ENCODE measurements around the gene MDGA2.

MDGA2 gene

DNA sequence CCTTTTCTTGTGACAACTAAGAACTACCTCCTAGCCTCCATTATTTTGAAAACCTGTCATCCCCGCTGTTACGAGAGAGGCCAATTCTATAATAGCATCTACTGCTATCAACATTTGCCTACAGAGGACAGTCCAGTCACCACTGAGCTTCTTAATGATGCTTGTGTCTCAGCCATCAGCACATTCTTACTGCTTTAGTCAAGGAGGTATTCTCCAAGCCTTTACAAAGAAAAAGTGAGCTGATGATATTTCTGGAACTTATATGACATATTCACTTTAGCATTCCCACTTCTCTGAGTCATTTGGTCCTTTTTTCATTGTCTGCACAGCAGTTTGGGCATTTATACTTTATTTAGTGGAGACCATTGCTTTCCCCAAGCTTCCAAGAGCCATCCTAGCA is 526.1 kb downstream of the MDGA2 start:
- DNase-seq (ENCODE audit: low read depth in 2 of 2): no peak

DNA sequence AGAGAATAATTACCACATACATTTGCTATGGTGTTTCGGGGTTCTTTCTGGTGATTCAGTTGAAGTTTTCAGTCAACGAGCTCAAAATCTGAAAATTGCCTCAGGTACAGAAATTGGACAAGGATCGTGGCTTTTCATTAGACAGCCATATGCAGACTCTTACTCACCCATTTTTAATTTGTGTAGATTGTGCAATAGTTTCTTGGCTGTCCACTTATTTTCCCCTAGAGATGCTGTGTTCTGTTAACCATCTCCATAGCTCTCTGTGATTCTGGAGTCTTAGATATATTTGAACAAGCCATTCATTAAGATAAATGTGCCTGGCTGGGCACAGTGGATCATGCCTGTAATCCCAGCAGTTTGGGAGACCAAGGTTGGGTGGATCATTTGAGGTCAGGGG is 526.7 kb downstream of the MDGA2 start:
- no peak for DNase-seq (ENCODE audit: low read depth in 2 of 2)

DNA sequence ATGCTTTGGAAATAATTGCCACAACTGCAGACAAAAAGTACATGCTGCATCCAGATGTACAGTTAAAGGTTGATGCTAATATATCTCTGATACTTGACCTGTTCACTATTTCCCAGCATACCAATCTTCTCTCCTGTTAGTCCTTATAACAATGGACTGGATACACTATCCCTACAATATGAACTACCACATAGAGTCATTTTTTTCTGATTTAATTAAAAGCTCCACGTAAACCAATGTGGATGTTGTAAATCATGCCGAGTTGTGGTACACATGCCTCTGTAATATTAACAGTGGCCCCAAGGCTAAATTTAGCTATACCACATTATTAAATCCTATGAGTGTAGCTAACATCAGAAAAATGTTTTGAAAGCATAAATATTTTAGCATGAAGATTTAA is 554.8 kb downstream of the MDGA2 start:
- no peak for DNase-seq (ENCODE audit: low read depth in 2 of 2)

DNA sequence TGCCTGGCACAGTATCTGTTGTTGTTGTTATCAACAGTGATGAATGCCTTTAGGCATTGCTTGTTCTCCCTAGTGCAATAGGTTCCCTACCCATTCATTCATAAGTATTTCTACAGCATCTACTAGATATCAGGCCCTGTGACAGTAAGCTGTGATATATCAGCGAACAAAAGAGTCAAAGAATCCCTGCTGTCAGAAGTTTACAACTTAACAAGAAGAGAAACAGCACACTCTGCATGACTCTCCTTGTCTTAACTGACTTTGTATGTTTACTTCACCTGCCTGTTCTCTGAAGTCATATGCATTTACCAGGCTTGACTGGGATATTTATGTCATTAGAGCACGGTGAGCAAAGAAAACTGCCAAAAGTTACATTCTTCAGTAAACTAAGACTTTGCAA is 571.6 kb downstream of the MDGA2 start:
- no peak for DNase-seq (ENCODE audit: low read depth in 2 of 2)

DNA sequence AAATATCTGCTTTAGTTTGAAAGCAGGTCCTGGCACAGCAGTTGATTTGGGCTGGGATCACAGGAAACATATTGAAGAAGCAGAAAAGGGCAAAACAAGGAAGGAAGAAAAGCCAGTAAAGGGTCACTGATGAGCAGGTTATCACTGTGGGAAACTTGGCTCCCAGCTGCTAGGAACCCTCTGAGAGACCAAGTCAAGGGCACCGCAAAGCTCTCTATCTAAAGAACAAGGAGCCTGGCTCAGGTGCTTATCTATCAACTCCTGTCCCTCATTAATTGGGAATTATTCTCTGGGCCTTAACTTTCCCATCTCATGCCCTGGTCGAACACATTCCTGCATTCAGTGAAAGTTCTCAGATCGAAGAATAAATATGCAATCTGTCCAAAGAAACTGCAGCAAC is 572.9 kb downstream of the MDGA2 start:
- DNase-seq (ENCODE audit: low read depth in 2 of 2): no peak

DNA sequence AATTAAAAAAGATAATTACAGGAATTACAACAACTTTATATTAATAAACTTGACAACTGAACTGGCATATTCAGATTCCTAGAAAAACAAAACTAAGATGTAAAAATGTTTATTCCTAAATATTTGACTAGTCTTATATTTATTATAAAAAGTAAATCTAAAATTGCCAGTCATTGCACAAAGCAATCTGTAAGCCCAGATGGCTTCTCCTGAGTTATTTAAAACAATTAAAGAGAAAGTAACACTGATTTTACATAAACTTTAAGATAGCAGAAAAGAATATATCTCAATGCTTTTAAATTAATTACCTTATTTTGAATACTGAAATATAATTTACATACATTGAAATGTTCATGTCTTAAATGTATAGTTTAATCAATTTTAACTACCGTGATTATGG is 589.7 kb downstream of the MDGA2 start:
- DNase-seq (ENCODE audit: low read depth in 2 of 2): no peak

DNA sequence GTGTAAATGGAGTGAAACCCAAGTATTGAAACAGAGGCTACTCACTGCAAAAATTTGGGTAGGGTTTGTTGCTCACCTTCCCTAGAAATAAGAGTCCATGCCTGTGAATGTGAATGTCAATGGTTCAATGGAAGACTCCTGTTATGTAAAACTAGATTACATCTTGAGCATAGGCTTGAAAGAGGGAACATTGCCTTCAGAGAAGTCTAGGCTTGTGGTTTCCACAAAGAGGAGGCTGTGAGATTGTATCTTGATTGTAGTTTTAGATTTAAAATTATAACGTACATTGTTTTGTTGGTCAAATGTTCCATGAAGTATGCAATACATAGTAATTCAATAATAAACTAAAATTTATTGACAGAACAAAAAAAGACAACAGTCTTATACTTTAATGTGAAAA is 610.1 kb downstream of the MDGA2 start:
- DNase-seq (ENCODE audit: low read depth in 2 of 2): no peak

DNA sequence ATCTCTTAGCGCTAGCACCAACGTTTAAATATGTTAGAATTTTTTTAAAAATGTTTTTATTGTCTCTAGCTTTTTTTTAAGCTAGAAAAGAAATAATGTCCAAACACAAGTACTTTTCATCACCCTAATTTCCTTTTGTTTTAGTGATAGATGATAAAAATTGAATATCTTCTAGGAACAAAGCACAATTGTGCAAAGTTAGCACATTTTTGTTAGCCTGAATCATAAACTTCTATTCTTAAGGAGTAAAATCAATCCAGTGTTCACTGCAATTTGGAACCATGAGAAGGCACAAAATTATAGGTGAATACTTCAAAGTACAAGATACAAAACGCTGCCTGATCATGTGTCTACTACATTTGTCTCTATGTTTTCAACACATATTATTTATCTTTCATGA is 615.4 kb downstream of the MDGA2 start:
- DNase-seq (ENCODE audit: low read depth in 2 of 2): no peak

DNA sequence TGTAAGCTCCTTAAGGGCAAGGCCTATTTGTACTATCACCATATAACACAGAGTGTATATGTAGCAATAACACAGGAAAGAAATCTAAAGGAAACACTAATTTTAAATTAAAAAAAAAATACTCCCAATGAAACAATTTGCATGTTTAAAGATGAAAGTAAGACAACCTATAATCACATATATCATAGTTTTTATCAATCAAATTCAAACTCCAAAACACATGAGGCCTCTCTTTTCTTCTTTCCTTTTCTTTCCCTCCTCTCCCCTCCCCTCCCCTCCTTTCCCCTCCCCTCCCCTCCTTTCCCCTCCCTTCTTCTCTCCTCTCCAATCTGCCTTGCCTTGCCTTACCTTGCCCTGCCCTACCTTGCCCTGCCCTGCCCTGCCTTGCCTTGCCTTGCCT is 618.0 kb downstream of the MDGA2 start:
- no peak for DNase-seq (ENCODE audit: low read depth in 2 of 2)

DNA sequence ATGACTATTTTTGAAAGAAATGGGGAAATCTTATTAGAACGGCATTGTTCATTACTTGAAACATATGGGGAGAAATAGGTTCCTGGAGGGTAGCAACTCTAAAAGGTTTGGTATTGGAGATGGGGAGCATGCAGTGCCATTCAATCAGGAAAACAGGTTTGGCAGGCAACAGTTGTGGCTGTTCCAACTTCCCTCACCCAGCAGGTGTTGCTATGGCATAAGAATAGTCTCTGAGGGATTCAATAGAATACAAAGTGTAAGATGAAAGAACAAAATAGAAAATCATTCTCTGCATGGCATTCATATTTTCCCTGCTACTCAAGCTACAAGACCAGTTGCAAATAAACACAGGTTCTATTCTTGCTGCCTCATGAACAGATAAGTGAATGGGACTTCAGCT is 630.6 kb downstream of the MDGA2 start:
- DNase-seq (ENCODE audit: low read depth in 2 of 2): no peak

DNA sequence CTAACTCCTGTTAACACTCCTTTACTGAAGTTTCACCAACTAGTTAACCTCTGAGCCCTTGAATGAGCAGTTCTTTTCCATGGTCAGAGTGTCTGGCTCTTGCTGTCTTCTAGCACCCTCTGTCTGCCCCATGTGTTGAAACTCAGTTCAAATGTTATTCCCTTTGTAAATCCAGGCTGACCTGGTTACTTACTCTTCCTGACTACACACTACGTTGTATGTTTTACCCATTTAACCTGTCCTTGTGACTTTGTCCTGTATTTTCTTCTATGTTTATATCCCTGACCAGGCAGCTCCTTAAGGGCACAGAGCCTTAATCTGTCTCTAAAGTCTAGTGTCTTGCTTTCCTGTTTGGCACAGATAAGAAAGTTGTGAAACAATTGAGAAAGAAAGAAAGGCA is 634.9 kb downstream of the MDGA2 start:
- no peak for DNase-seq (ENCODE audit: low read depth in 2 of 2)

DNA sequence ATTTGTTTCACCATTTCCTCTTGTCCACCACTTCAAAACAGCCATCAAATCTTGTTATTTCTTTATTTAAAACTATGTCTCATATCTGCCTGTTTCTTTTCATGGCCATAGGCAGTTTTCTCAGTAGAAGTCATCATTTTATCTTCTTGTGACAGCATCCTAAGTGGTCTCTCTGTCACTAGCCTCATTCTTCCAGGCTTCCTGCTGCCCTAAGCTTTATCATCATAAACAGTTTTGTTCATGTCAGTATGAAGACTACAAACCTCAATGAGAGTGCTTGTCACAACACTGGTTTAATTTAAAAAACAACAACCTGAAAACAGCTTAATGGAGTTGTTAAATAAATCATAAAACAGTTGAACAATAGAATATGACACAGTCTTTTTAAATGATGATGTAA is 636.1 kb downstream of the MDGA2 start:
- DNase-seq (ENCODE audit: low read depth in 2 of 2): no peak

DNA sequence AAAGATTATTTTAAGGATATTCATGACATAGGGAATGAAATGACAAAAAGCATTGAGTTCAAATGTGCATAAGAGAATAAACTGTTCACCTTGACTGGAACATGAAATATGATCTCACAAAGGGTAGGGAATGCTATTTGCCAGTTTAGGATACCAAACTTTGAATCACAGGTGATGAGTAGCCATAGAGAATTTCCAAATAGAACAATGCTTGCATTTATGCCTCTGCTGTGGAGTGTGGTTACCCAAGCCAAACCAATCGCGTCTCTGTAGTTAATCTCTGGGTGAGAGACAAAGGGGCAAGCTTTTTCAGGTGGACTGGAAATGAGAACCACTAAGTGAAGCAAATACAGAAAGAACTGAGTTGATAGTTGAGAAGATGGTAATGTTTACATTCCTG is 652.7 kb downstream of the MDGA2 start:
- DNase-seq (ENCODE audit: low read depth in 2 of 2): no peak

DNA sequence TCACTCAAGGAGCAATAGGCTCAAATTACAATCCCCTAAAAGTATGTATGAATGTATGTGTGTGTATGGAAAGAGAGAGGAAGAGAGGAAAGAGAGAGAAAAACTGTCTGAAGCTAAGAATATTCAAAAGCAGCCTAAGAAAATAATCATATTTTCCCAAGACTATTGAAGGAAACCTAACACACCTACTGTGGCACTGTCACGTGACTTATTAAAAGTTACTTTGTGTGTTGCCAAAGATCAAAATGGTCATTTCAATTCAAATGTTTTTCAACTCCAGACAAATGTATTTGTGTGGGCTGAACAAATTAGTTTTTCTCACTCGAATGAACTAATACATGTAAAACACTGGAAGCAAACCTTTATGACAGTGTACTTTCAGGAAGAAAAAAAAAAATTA is 654.9 kb downstream of the MDGA2 start:
- DNase-seq (ENCODE audit: low read depth in 2 of 2): no peak

DNA sequence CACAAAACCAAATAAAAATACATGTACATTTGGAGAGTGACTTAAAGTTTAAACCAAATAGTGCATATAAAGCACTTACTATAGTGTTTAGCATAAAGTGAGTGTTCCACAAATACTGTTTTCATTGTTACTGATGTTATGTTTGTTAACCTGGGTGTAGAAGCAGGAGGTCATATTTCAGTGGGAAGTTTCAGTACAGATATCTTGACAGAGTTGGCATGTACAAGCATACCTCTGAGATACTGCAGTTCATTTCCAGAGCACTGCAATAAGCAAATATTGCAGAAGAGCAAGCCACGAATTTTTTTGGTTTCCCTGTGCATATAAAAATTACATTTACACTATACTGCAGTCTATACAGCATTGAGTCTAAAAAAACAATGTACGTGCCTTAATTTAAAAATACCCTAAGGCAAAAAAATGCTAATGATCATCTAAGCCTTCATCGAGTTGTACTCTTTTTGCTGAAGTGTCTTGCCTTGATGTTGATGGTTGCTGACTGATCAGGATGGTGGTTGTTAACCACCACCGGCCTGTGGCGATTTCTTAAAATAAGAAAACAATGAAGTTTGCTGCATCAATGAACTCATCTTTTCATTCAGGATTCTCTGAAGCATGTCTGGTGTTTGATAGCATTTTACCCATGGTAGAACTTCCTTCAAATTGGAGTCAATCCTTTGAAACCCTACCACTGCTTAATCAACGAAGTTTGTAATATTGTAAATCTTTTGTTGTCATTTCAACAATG is 662.7 kb downstream of the MDGA2 start:
- DNase-seq (ENCODE audit: low read depth in 2 of 2): no peak

DNA sequence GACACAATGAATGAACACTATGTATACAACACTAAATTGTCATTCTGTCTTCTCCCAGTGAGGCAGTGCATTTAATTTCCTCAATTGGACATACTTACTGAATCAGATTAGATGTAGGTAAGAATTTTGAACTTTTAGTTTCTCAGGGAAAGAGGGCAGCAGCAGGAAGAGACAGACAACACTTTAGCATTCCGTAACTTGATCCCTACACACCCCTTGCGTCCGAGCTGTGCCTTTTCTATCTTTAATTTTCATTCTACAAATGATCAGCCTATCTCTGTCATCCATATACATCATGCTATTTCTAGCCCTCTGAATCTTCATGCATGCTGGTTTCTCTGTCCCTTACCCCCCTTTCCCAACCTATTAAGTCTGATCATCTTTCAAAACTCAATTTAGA is 665.8 kb downstream of the MDGA2 start:
- no peak for DNase-seq (ENCODE audit: low read depth in 2 of 2)

DNA sequence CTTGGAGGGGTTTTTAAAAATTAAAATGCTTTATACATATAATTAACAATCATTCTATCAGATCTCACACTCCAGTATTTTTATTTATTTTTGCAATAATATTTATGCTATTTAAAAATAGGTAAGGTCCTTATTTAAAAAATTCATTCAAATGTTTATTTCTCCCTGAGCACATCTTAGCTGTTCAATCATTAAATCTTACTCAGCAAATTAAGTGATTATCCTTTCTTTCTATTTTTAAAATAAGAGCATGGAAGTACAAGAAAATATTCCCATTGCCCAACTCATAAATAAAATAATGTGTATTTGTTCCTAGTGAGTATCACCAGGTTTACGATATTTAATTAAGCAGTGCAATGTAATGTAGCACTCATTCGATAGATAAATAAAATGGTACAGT is 666.7 kb downstream of the MDGA2 start:
- DNase-seq (ENCODE audit: low read depth in 2 of 2): no peak

DNA sequence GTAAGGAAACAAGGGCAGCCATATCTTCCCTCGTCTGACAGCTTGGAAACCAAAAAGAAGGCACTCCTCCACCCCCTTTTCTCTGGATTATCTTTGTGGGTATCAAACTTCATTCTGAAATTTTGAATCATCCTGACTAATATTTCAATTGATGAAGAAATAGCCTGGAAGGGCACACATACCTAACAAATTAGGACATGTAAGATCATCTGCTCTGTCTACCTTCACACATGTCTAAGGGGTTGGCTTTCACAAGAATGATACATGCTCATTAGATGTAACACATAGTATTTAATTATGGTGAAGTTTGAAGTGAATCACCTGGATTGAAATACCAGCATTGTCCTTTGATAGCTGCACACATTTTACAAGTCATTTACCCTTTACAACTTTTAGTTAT is 675.7 kb downstream of the MDGA2 start:
- no peak for DNase-seq (ENCODE audit: low read depth in 2 of 2)

DNA sequence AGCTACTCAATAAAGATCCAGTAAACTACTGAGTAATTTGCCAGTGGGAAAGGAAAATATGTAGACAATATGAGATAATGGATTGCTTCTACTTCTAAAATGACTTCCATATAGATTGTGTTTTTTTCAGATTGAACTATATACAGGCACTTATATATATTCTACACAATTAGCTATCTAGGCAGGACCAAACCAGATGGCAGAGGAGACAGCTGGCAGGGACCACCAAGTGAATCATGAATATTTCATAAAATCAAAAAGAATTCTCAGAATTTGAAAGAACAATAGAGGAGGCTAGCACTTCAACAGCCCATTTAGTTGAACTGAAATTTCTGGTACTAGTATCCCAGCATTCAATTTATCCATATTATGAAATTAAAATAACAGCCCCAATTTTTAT is 685.8 kb downstream of the MDGA2 start:
- no peak for DNase-seq (ENCODE audit: low read depth in 2 of 2)

DNA sequence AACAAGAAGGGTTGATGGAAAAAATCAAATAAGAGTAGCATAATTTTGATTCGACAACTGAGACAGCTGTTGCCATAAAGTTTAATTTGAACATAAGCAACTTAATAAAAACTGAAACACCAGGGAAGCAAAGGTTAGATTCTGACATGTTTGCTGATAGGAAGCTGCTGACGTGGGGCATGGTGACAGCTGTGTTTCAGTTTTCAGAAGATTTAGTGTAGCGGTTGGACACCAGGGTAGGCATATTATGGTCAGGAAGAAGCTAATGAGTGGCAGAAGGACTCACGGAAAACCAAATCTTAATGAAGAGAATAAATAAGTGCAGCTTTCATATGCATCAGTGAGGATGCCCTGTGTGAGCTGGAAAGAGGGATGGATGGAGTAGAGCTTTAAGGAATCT is 687.1 kb downstream of the MDGA2 start:
- DNase-seq (ENCODE audit: low read depth in 2 of 2): no peak

DNA sequence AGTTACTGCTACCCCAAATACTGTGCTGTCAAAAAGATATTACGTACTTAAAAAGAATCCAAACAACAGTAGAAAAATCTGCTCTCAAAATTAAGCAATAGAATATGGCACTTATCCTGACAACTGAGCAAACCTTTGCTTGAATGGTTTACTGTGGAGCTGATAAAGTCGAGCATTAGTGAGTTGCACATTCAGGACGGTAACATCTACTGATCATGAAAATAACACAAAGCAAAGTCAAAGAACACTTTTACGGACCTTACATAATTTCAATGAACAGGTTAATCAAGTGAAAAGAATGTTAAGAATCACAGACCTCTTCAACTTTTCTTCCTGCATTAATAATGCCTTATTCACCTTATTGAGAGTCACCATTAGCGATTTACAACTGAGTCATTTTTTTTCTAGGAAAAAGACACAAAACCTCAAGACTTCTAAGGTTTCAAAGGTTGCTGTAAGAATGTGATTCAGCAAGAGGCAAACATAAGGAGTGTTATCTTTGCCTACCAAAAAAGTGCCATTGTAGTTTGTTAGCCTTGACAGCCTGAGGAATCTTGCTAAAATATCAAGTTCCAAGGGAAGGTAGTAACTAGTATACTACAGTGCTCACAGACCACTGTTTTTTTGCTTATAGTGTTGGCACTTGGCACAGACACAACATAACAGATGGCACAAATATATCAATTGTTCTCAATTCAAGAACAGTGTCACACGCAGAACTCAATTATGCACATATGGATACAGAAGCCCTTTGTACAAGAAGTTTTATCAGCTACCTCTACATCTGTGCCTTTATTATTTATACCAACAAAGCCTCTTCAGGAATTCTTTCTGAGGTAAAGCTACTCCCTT is 689.6 kb downstream of the MDGA2 start:
- no peak for DNase-seq (ENCODE audit: low read depth in 2 of 2)

DNA sequence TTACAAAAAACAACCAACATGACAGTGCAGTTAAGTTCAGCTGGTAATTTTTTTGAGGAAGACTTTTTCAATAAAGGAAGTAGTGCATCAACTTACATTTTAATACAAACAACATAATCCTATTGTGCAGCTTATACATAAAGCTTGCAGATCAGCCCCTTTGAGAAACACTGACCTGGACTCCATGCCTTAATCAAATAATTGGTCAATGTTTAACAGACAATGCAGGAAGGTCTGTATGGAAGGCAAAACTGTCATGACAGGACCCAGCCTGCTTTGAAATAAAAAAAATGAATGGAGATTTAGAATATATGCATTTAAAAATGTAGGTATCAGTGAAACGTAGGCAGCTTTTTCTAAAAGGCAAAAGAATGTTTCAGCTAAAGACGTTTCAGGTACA is 702.1 kb downstream of the MDGA2 start:
- no peak for DNase-seq (ENCODE audit: low read depth in 2 of 2)

DNA sequence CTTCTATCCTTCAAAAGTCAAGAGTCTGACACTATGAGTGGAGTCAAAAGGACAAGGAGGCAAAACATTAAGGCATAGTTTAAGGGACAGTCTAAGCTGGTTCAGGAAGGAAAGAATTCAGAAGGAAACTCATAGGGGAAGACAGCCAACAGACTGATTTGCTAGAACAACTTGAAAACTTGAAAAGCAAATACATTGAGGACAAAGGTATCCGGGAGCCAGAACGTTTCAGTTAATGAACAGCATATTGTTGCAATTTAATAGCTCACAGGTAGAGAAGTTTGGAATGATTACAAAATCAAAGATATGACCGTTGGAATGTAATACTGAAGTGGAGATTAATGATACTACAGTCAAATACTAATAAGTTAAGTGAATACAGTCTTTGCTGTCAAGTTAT is 711.0 kb downstream of the MDGA2 start:
- DNase-seq (ENCODE audit: low read depth in 2 of 2): no peak

DNA sequence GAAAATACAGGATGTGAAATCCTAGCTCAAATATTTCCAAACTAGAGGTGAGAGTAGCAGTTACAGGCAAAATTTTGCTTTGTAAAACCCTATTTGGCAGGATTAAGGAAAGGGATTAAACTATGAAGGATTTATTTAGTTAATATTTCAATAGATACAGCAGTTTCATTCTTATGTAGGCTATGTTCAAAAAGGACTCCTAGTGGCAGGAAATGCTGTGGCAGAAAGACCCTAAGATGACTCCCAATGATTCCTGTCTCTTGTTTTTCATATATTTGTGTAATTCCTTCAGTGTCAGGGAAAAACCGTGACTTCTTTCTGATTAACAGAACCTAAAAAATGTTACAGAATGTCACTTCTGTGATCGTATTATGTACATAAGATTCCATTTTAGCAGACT is 724.3 kb downstream of the MDGA2 start:
- DNase-seq (ENCODE audit: low read depth in 2 of 2): no peak

All from stimulated activated CD8-positive, alpha-beta memory T cell treated with anti-CD3 and anti-CD28 coated beads, Interleukin-7, amount 100 ng/mL, for 4 hours (primary cell).